ENCODE results near the gene HOOK2.

GRCh38 chr19:12752056-12752781, 23.1 kb downstream of the HOOK2 start:
- TF ChIP-seq EZH2 (IDR thresholded peaks at IDR 0.05; ENCODE audit: low read depth, low read length, severe bottlenecking): no peak
- TF ChIP-seq E2F6 (IDR thresholded peaks at IDR 0.05): no peak
- TF ChIP-seq RFX5 (IDR thresholded peaks at IDR 0.05; ENCODE audit: borderline replicate concordance, low read depth, low read length): no peak
- TF ChIP-seq RNF2 (IDR thresholded peaks at IDR 0.05; ENCODE audit: borderline replicate concordance, low read depth, low read length, missing control alignments, poor library complexity, severe bottlenecking): no peak
- TF ChIP-seq POLR2AphosphoS5 (IDR thresholded peaks at IDR 0.05; ENCODE audit: low read depth, low read length): no peak
- TF ChIP-seq GABPA (IDR thresholded peaks at IDR 0.05; ENCODE audit: borderline replicate concordance, insufficient read depth, low read length): no peak
- TF ChIP-seq USF2 (IDR thresholded peaks at IDR 0.05; ENCODE audit: low read length): no peak
- TF ChIP-seq, protein P1, sequence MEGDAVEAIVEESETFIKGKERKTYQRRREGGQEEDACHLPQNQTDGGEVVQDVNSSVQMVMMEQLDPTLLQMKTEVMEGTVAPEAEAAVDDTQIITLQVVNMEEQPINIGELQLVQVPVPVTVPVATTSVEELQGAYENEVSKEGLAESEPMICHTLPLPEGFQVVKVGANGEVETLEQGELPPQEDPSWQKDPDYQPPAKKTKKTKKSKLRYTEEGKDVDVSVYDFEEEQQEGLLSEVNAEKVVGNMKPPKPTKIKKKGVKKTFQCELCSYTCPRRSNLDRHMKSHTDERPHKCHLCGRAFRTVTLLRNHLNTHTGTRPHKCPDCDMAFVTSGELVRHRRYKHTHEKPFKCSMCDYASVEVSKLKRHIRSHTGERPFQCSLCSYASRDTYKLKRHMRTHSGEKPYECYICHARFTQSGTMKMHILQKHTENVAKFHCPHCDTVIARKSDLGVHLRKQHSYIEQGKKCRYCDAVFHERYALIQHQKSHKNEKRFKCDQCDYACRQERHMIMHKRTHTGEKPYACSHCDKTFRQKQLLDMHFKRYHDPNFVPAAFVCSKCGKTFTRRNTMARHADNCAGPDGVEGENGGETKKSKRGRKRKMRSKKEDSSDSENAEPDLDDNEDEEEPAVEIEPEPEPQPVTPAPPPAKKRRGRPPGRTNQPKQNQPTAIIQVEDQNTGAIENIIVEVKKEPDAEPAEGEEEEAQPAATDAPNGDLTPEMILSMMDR (IDR thresholded peaks at IDR 0.05; ENCODE audit: control extremely low read depth in 1 of 3, insufficient read depth in 1 of 3, low read depth in 1 of 3, low read length in 3 of 3): no peak
